Measurements from ENCODE around the gene GAL. TPM values are rescaled to one million over a fixed set of nuclear protein-coding genes. Genes with fewer than 3 reads are reported as not detected.

The GAL gene
- total RNA-seq, 6 experiments from 2014 or later, result 0.49 TPM; not detected in 5

DNA sequence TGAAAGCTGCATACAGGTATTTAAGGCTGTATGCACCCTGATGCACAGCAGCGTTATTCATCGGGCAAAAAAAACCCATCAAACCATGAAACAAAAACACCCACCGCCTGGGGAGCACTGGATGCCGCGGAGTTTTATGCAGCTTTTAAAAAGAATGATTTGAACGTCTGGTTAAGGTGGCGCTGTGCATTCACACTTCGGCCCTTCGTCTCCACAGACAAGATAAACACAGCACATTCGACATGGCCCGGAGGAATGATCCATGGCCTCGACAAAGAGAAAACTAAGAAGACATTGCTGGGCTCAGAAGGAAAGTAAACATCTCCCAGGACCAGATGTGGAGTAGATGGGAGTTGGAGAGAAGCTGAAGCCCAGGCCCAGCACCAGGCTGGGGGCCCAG is 40.8 kb upstream of the GAL start:
- H3K27ac ChIP-seq, result no peak overlapping the region
- no peak overlapping the region for H3K4me3 ChIP-seq
- TF ChIP-seq, protein P1, sequence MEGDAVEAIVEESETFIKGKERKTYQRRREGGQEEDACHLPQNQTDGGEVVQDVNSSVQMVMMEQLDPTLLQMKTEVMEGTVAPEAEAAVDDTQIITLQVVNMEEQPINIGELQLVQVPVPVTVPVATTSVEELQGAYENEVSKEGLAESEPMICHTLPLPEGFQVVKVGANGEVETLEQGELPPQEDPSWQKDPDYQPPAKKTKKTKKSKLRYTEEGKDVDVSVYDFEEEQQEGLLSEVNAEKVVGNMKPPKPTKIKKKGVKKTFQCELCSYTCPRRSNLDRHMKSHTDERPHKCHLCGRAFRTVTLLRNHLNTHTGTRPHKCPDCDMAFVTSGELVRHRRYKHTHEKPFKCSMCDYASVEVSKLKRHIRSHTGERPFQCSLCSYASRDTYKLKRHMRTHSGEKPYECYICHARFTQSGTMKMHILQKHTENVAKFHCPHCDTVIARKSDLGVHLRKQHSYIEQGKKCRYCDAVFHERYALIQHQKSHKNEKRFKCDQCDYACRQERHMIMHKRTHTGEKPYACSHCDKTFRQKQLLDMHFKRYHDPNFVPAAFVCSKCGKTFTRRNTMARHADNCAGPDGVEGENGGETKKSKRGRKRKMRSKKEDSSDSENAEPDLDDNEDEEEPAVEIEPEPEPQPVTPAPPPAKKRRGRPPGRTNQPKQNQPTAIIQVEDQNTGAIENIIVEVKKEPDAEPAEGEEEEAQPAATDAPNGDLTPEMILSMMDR (IDR thresholded peaks at IDR 0.05), result no peak
- TF ChIP-seq POLR2A (IDR thresholded peaks at IDR 0.05), result no peak
- H3K27me3 ChIP-seq, result no peaks in the 10 kb centered on the region
- 32% methylated on average over 12 of the region's 12 CpGs for WGBS (ENCODE audit: insufficient coverage, low coverage, low lambda C conversion rate, missing lambda C conversion rate)
- H3K9me3 ChIP-seq, result no peaks in the 10 kb centered on the region
- intact Hi-C loops (cut with DNase I), result no loop called here
- H3K36me3 ChIP-seq, result no peaks in the 10 kb centered on the region
- DNase-seq, result no peak
- ATAC-seq, result no peak
- no peaks in the 10 kb centered on the region for H3K4me1 ChIP-seq

DNA sequence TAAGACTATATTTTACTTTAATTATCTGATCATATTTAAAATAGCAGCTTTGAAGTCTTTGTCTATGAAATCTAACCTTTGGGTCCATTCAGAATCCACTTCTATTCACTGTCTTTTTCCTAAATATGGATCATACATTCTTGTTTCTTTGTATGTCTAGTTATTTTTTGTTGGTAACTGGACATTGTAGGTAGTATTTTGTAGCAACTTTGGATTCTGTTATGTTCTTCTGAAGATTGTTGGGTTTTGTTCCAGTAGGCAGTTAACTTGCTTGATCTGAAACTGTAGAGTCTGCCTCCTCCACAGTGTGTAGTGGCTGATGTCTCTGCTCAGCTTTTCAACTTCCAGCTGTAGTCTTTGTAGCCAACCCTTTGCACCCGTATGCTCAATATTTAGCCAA is 37.5 kb upstream of the GAL start:
- Histone ChIP-seq H3K4me3 (no peak overlapping the region), H3K9me3 (no peaks in the 10 kb centered on the region), H3K27ac (no peak overlapping the region), H3K4me1 (no peaks in the 10 kb centered on the region), H3K36me3 (no peaks in the 10 kb centered on the region), H3K27me3 (no peaks in the 10 kb centered on the region)
- no CpG with 5 or more reads among the region's 1 CpG for WGBS (ENCODE audit: insufficient coverage, low coverage, low lambda C conversion rate, missing lambda C conversion rate)
- TF ChIP-seq, protein P1 (IDR thresholded peaks at IDR 0.05), result no peak
- no peak for TF ChIP-seq POLR2A (IDR thresholded peaks at IDR 0.05)
- no peak for DNase-seq
- no peak for ATAC-seq
- intact Hi-C loops (cut with DNase I), result no loop called here

DNA sequence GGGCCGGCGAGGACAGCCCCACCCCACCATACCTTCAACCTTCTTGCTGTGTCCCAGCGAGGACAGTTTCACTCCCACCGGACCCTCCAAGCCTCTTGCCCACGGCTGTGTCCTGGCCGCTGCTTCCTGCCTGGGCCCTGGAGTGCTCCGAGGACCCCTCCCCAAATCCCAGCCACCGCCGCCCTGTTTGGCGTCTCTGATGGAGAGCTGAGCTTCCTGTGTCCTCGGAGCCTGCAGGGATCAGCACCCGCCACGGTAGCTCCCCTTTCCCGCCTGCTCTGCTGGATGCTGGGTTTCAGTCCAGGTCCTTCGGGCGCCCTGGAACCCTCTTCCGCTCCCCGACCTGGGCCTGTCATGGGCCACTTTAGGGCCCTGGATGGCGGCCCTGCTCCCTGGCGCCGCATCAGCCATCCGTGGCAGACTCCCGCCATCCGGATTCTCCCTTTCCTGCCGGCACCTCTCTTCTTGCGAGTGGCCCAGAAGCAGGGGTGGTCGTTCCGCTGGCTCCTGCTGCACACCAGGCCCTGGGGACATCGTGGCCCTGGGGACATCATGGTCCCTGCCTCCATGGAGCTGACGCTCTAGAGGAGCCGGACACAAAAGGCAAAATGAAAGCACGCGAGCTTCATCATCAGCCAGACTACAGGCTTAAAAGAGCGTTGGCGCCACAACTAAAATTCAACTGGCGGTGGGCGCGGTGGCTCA is 34.3 kb upstream of the GAL start:
- Histone ChIP-seq H3K36me3 (no peaks in the 10 kb centered on the region), H3K27me3 (no peaks in the 10 kb centered on the region), H3K4me3 (no peak overlapping the region), H3K9me3 (no peaks in the 10 kb centered on the region), H3K4me1 (no peaks in the 10 kb centered on the region), H3K27ac (no peak overlapping the region)
- intact Hi-C loops (cut with DNase I), result no loop called here
- 46% methylated on average over 9 of the region's 38 CpGs for WGBS (ENCODE audit: insufficient coverage, low coverage, low lambda C conversion rate, missing lambda C conversion rate)
- TF ChIP-seq, protein P1 (IDR thresholded peaks at IDR 0.05), result no peak
- no peak for TF ChIP-seq POLR2A (IDR thresholded peaks at IDR 0.05)
- ATAC-seq (no peak), DNase-seq (no peak)

DNA sequence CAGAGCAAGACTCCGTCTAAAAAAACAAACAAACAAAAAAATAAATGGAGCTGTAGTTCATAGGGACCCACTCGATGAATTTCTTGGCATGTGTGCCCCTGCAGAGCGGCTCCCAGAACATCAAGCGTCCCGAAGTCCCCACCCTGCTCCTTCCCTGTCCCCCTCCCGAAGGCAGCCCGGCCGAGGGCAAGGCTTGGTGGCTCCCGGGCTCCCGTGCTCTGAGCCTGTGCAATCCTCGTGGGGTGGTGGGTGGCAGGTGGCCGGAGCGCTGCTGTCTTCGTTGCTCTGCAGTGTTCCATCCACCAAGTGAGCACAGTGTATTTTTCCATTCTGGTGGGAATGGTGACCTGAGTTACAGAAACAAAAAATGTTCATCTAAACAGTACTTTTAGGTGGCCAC is 33.5 kb upstream of the GAL start:
- Histone ChIP-seq H3K4me1 (no peaks in the 10 kb centered on the region), H3K27ac (no peak overlapping the region), H3K27me3 (no peaks in the 10 kb centered on the region), H3K9me3 (no peaks in the 10 kb centered on the region), H3K36me3 (no peaks in the 10 kb centered on the region), H3K4me3 (no peak overlapping the region)
- DNase-seq, result no peak
- WGBS (ENCODE audit: insufficient coverage, low coverage, low lambda C conversion rate, missing lambda C conversion rate), result 33% methylated on average over 2 of the region's 14 CpGs
- no peak for ATAC-seq
- TF ChIP-seq, protein P1 (IDR thresholded peaks at IDR 0.05), result no peak
- no peak for TF ChIP-seq POLR2A (IDR thresholded peaks at IDR 0.05)
- intact Hi-C loops (cut with DNase I), result no loop called here
